Astrocyte (in vitro differentiated cells and primary cell): Measurements from ENCODE around the gene SNX10. TPM values are rescaled to one million over a fixed set of nuclear protein-coding genes. Genes with fewer than 3 reads are reported as not detected.
A peak's percentile ranks its signal among the peaks of the same experiment; 100 is the strongest.

Experiments used
- DNase-seq: peaks from one replicate; pipeline ENCODE4 v3.0.0-alpha.2; 2010; ENCODE audit warnings: low read depth
- FAIRE-seq: peaks from 2 replicates; lab custom pipeline; 2011; peaks lifted over from hg19 to GRCh38; lab: Jason Lieb, UNC
- H2AFZ ChIP-seq: 2 replicates; pipeline ENCODE4 v1.6.0; 2012; ENCODE audit warnings: low read depth, low read length, inconsistent platforms
- H3K27ac ChIP-seq: 2 replicates; pipeline ENCODE4 v1.5.1; 2011; ENCODE audit warnings: low read depth, low read length, inconsistent platforms
- H3K27me3 ChIP-seq: 2 replicates; pipeline ENCODE4 v1.6.0; 2011; ENCODE audit warnings: low read length, inconsistent platforms; ENCODE audit not compliant: insufficient read depth
- H3K36me3 ChIP-seq: 2 replicates; pipeline ENCODE4 v1.5.1; 2011; ENCODE audit warnings: low read length, inconsistent platforms; ENCODE audit not compliant: insufficient read depth
- H3K4me1 ChIP-seq: 2 replicates; pipeline ENCODE4 v1.5.1; 2011; ENCODE audit warnings: low read length, inconsistent platforms; ENCODE audit not compliant: insufficient read depth
- H3K4me2 ChIP-seq: 2 replicates; pipeline ENCODE4 v1.6.0; 2012; ENCODE audit warnings: low read length, inconsistent platforms
- H3K4me3 ChIP-seq: 2 replicates; pipeline ENCODE4 v1.5.1; 2011; ENCODE audit warnings: low read depth, mild to moderate bottlenecking, low read length, inconsistent platforms; ENCODE audit not compliant: insufficient read depth
- H3K79me2 ChIP-seq: 2 replicates; pipeline ENCODE4 v1.6.0; 2012; ENCODE audit warnings: mild to moderate bottlenecking, low read length, inconsistent platforms; ENCODE audit not compliant: insufficient read depth
- H3K9ac ChIP-seq: 2 replicates; pipeline ENCODE4 v1.6.0; 2012; ENCODE audit warnings: mild to moderate bottlenecking, low read length, inconsistent platforms
- H3K9me3 ChIP-seq: 2 replicates; pipeline ENCODE4 v1.5.1; 2012; ENCODE audit warnings: low read depth, mild to moderate bottlenecking, low read length, inconsistent platforms; ENCODE audit not compliant: insufficient read depth
- H4K20me1 ChIP-seq: 2 replicates; pipeline ENCODE4 v1.6.0; 2012; ENCODE audit warnings: low read length, inconsistent platforms; ENCODE audit not compliant: insufficient read depth
- H3K27ac Mint-ChIP-seq: one replicate; pipeline ENCODE4 v1.8.0; 2021; ENCODE audit warnings: mild to moderate bottlenecking, mixed read lengths; ENCODE audit not compliant: unreplicated experiment
- H3K27me3 Mint-ChIP-seq: one replicate; pipeline ENCODE4 v1.8.0; 2021; ENCODE audit warnings: low read depth, mixed read lengths; ENCODE audit not compliant: unreplicated experiment
- H3K36me3 Mint-ChIP-seq: one replicate; pipeline ENCODE4 v1.8.0; 2021; ENCODE audit warnings: low read depth, mixed read lengths; ENCODE audit not compliant: unreplicated experiment
- H3K4me1 Mint-ChIP-seq: one replicate; pipeline ENCODE4 v1.8.0; 2021; ENCODE audit warnings: low read depth, mixed read lengths; ENCODE audit not compliant: unreplicated experiment
- H3K4me3 Mint-ChIP-seq: one replicate; pipeline ENCODE4 v1.8.0; 2021; ENCODE audit warnings: mild to moderate bottlenecking, moderate library complexity, mixed read lengths; ENCODE audit not compliant: unreplicated experiment
- H3K9me3 Mint-ChIP-seq: one replicate; pipeline ENCODE4 v1.8.0; 2021; ENCODE audit warnings: mild to moderate bottlenecking, mixed read lengths; ENCODE audit not compliant: unreplicated experiment
- EZH2 ChIP-seq: IDR thresholded peaks from 2 replicates; pipeline ENCODE4 v1.6.1; 2012; ENCODE audit warnings: mild to moderate bottlenecking, low read length, inconsistent platforms; ENCODE audit not compliant: insufficient read depth
- total RNA-seq: library from RNA; stranded (reverse); gene quantifications from 2 replicates; pipeline ENCODE4 v1.2.1, GENCODE V29; 2021
- TF ChIP-seq, protein P1 (sequence below): IDR thresholded peaks from 2 replicates; pipeline ENCODE4 v1.5.1; 2011; ENCODE audit warnings: low read depth, mild to moderate bottlenecking, inconsistent platforms, low read length, moderate library complexity; ENCODE audit not compliant: insufficient read depth

SNX10 gene
- total RNA-seq, 1 donor from 2014 or later = 5.4 TPM

DNA sequence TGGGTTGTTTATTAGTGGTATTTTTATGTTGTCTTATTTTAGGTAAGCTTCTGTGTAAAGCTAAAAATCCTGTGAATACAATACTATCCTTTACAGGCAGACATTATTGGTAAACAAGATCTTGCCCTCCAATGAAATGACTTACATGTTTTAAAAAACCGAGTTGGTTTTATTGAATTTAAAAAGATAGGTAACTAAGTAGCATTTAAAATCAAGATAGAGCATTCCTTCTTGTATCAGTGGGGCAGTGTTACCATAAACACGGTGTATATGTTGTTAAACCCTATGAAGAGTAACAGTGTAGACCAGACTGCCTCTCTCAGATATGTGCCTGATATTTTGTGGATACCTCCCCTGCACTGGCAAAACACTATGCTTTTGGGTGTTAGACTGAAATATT lies 81.0 kb downstream of the SNX10 start:
- no peak for FAIRE-seq

DNA sequence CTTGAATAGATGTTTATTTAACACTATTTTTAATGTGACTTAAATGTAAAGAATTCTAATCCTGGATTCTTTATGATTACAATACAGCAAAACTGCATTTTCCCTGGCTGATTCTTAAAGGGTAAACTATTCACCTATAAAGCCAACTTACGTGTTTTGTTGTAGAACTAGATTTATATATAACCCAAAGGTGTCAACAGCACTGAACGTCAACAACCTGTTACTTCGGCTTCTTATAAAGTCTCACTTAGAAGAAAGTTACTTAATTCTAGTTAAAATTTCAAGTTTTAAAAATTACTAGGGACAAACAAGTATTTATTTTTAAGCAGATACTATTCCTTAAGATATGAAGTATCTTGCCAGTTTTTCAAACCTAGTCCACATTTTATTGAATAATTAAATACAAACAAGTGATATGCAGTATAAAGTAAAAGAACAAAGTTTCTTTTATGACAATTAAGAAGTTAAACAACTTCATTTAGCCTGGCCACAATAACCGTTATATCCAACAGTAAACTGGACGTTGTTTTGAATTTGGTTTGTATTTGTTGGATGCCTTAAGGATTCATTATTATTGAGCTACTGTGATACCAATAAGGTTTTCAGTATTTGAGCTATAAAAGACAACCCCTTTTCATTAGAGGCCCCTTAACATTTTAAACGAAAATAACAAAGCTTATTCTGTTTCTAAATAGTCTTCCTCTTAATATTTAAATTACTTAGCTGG lies 83.1 kb downstream of the SNX10 start:
- Mint-ChIP-seq H3K27ac (no peak overlapping the region), H3K27me3 (peaks cover 13% of the 10 kb centered on the region), H3K4me1 (peaks cover 2% of the 10 kb centered on the region), H3K36me3 (no peaks in the 10 kb centered on the region), H3K9me3 (no peaks in the 10 kb centered on the region), H3K4me3 (no peak overlapping the region)
- no peak overlapping the region for H3K4me3 ChIP-seq
- no peaks in the 10 kb centered on the region for H3K9me3 ChIP-seq
- no peak for DNase-seq
- H3K4me2 ChIP-seq = no peak overlapping the region
- no peaks in the 10 kb centered on the region for H4K20me1 ChIP-seq
- peaks cover 59% of the 10 kb centered on the region for H3K27me3 ChIP-seq
- H3K4me1 ChIP-seq = peaks cover 5% of the 10 kb centered on the region
- H3K9ac ChIP-seq = no peak overlapping the region
- H3K27ac ChIP-seq = no peak overlapping the region
- H2AFZ ChIP-seq = no peak overlapping the region
- no peaks in the 10 kb centered on the region for H3K36me3 ChIP-seq
- H3K79me2 ChIP-seq = no peaks in the 10 kb centered on the region
- FAIRE-seq = no peak
- TF ChIP-seq, protein P1, sequence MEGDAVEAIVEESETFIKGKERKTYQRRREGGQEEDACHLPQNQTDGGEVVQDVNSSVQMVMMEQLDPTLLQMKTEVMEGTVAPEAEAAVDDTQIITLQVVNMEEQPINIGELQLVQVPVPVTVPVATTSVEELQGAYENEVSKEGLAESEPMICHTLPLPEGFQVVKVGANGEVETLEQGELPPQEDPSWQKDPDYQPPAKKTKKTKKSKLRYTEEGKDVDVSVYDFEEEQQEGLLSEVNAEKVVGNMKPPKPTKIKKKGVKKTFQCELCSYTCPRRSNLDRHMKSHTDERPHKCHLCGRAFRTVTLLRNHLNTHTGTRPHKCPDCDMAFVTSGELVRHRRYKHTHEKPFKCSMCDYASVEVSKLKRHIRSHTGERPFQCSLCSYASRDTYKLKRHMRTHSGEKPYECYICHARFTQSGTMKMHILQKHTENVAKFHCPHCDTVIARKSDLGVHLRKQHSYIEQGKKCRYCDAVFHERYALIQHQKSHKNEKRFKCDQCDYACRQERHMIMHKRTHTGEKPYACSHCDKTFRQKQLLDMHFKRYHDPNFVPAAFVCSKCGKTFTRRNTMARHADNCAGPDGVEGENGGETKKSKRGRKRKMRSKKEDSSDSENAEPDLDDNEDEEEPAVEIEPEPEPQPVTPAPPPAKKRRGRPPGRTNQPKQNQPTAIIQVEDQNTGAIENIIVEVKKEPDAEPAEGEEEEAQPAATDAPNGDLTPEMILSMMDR = no peak
- no peak for TF ChIP-seq EZH2

More for the DNA sequence above, 81.0 kb downstream of the SNX10 start:
- no peak overlapping the region for H3K4me2 ChIP-seq
- no peak overlapping the region for H3K4me3 ChIP-seq
- Mint-ChIP-seq H3K27me3 (peaks cover 6% of the 10 kb centered on the region), H3K4me3 (no peak overlapping the region), H3K4me1 (peaks cover 2% of the 10 kb centered on the region), H3K36me3 (no peaks in the 10 kb centered on the region), H3K9me3 (no peaks in the 10 kb centered on the region), H3K27ac (no peak overlapping the region)
- H3K36me3 ChIP-seq = no peaks in the 10 kb centered on the region
- no peak for TF ChIP-seq EZH2
- TF ChIP-seq, protein P1 = no peak
- H4K20me1 ChIP-seq = no peaks in the 10 kb centered on the region
- no peak overlapping the region for H3K27ac ChIP-seq
- no peak for DNase-seq
- H3K9ac ChIP-seq = no peak overlapping the region
- H3K79me2 ChIP-seq = no peaks in the 10 kb centered on the region
- peaks cover 5% of the 10 kb centered on the region for H3K4me1 ChIP-seq
- H2AFZ ChIP-seq = no peak overlapping the region
- peaks cover 43% of the 10 kb centered on the region for H3K27me3 ChIP-seq
- H3K9me3 ChIP-seq = no peaks in the 10 kb centered on the region

DNA sequence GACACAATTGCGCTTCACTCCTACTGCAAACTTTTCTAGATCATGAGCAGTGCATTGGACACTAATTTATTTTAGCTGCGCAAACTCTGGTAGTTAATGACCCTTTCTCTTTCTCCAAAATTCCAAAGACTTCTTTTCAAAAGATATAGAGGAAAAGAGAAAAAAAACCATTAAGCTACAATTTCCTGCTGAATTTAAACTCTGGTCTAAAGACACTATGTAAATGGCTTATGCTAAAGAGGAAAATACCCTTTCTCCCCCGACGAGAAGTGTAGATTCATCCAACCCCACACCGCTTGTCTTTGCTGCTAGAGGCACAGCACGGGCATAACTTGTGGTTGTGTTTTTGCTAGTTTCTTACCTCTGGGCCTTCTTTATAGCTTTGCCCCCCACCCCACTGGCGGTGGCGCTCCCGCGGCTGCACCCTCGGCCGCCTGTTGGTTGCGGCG lies 84.1 kb downstream of the SNX10 start:
- peaks cover 5% of the 10 kb centered on the region for H3K4me1 ChIP-seq
- H2AFZ ChIP-seq = no peak overlapping the region
- H3K79me2 ChIP-seq = no peaks in the 10 kb centered on the region
- no peak for TF ChIP-seq EZH2
- TF ChIP-seq, protein P1 = no peak
- H3K4me1 Mint-ChIP-seq = peaks cover 2% of the 10 kb centered on the region
- H3K36me3 ChIP-seq = no peaks in the 10 kb centered on the region
- peaks cover 13% of the 10 kb centered on the region for H3K27me3 Mint-ChIP-seq
- FAIRE-seq (no peak), DNase-seq (no peak)
- no peak overlapping the region for H3K27ac Mint-ChIP-seq
- H3K9ac ChIP-seq = no peak overlapping the region
- peaks cover 57% of the 10 kb centered on the region for H3K27me3 ChIP-seq
- H3K4me2 ChIP-seq = peak overlapping the region; percentile 84
- peak overlapping the region; percentile 81 for H3K4me3 Mint-ChIP-seq
- no peaks in the 10 kb centered on the region for H3K9me3 ChIP-seq
- H3K27ac ChIP-seq = no peak overlapping the region
- H3K4me3 ChIP-seq = peak overlapping the region; percentile 29
- no peaks in the 10 kb centered on the region for H4K20me1 ChIP-seq
- H3K36me3 Mint-ChIP-seq = no peaks in the 10 kb centered on the region
- no peaks in the 10 kb centered on the region for H3K9me3 Mint-ChIP-seq
